Fibroblast of lung (primary cell): ENCODE measurements around the gene ZNF43. TPM values are rescaled to one million over a fixed set of nuclear protein-coding genes. Genes with fewer than 3 reads are reported as not detected.
"Not testable (repeated sequence)": the region's sequence is repeated elsewhere in the genome, so short reads cannot be mapped to it uniquely, and the experiment has no call there.

ENCODE experiments used
- DNase-seq, 2 donors: peaks; one replicate each; pipeline versions ENCODE4 v3.0.0 to v3.0.0-alpha.2; 2010; ENCODE audit warnings: low read depth in 2 of 2
- H2AFZ ChIP-seq: 2 replicates; pipeline ENCODE4 v1.5.1; 2012; ENCODE audit warnings: low read length, control low read depth, inconsistent platforms
- H3K27ac ChIP-seq: 2 replicates; pipeline ENCODE4 v1.5.1; 2011; ENCODE audit warnings: low read length, control low read depth; ENCODE audit not compliant: insufficient read depth
- H3K27me3 ChIP-seq: 2 replicates; pipeline ENCODE4 v1.5.1; 2011; ENCODE audit warnings: mild to moderate bottlenecking, low read length; ENCODE audit not compliant: control insufficient read depth, insufficient read depth
- H3K36me3 ChIP-seq: 2 replicates; pipeline ENCODE4 v1.5.1; 2011; ENCODE audit warnings: low read length; ENCODE audit not compliant: control insufficient read depth, insufficient read depth
- H3K4me1 ChIP-seq: 2 replicates; pipeline ENCODE4 v1.5.1; 2011; ENCODE audit warnings: low read length; ENCODE audit not compliant: control insufficient read depth, insufficient read depth; ENCODE audit errors: extremely low read depth
- H3K4me2 ChIP-seq: 2 replicates; pipeline ENCODE4 v1.5.1; 2011; ENCODE audit warnings: low read length, control low read depth; ENCODE audit not compliant: insufficient read depth; ENCODE audit errors: extremely low read depth
- H3K4me3 ChIP-seq, 4 experiments: fragments of 200-600 bp in 1 of 4; sonication (generic) in 1 of 4; replicated peaks in 1 of 4; 2 replicates each; pipeline ENCODE4 v1.5.1; 2011 to 2016; ENCODE audit warnings: low read length in 4 of 4, low read depth in 3 of 4, mild to moderate bottlenecking in 3 of 4, control low read depth in 2 of 4, inconsistent platforms in 1 of 4, mixed read lengths in 1 of 4; ENCODE audit not compliant: insufficient read depth in 1 of 4; ENCODE audit errors: control extremely low read depth in 1 of 4
- H3K79me2 ChIP-seq: 2 replicates; pipeline ENCODE4 v1.5.1; 2012; ENCODE audit warnings: mild to moderate bottlenecking, low read length, inconsistent platforms; ENCODE audit not compliant: control insufficient read depth, insufficient read depth
- H3K9ac ChIP-seq: 2 replicates; pipeline ENCODE4 v1.5.1; 2011; ENCODE audit warnings: mild to moderate bottlenecking, low read length, control low read depth; ENCODE audit not compliant: insufficient read depth
- H3K9me3 ChIP-seq: 2 replicates; pipeline ENCODE4 v1.5.1; 2012; ENCODE audit warnings: low read depth, low read length; ENCODE audit not compliant: control insufficient read depth, insufficient read depth
- H4K20me1 ChIP-seq: 2 replicates; pipeline ENCODE4 v1.5.1; 2011; ENCODE audit warnings: low read length; ENCODE audit not compliant: control insufficient read depth, insufficient read depth; ENCODE audit errors: extremely low read depth
- CTCF ChIP-seq, 2 donors: IDR thresholded peaks in 1 of 2; conservative IDR thresholded peaks in 1 of 2; 1 replicate in 1 of 2; 2 replicates in 1 of 2; pipeline ENCODE4 v1.5.1; 2011 to 2012; ENCODE audit warnings: low read length in 2 of 2, control low read depth in 1 of 2, inconsistent platforms in 1 of 2, low read depth in 1 of 2, mild to moderate bottlenecking in 1 of 2
- EZH2 ChIP-seq: IDR thresholded peaks from 2 replicates; pipeline ENCODE4 v1.5.1; 2012; ENCODE audit warnings: low read length, control low read depth, mild to moderate bottlenecking; ENCODE audit errors: missing control alignments
- polyA minus RNA-seq: library from RNA; depleted of rRNA, polyadenylated mRNA; stranded (reverse); fragments of >200 nt; gene quantifications from 2 replicates; pipeline ENCODE4 v1.2.3, GENCODE V29; 2011; ENCODE audit warnings: low replicate concordance
- polyA plus RNA-seq, 2 donors: library from polyadenylated mRNA; depleted of rRNA in 1 of 2; stranded (reverse) in 1 of 2; unstranded in 1 of 2; fragments of >200 nt; gene quantifications; 2 replicates each; pipeline ENCODE4 v1.2.1, GENCODE V29; 2011 to 2012; ENCODE audit warnings: missing spikeins in 1 of 2
- total RNA-seq: library from RNA; depleted of rRNA; stranded (reverse); fragments of >200 nt; gene quantifications from 2 replicates; pipeline ENCODE4 v1.2.1, GENCODE V29; 2014

Gene ZNF43
- total RNA-seq (3.1 and 4.3 TPM in 2 replicates), polyA plus RNA-seq (4.7 and 7.0 TPM in 2 replicates), polyA minus RNA-seq (4.9 and 6.0 TPM in 2 replicates)
- polyA plus RNA-seq (2012), result 2.7 and 3.8 TPM in 2 replicates

- Histone ChIP-seq H3K4me1 (peaks cover 2% of the 10 kb centered on the region), H3K9ac (peak within 1 kb of the TSS; percentile 68), H3K27ac (peak within 1 kb of the TSS; percentile 87), H4K20me1 (no peaks in the 10 kb centered on the region), H3K4me3 (peak within 1 kb of the TSS; percentile 74 to 87 (median 82)), H3K4me2 (peak within 1 kb of the TSS; percentile 65), H3K9me3 (no peaks in the 10 kb centered on the region), H3K27me3 (no peaks in the 10 kb centered on the region), H2AFZ (peak within 1 kb of the TSS; percentile 56), H3K79me2 (peaks cover 3% of the 10 kb centered on the region), H3K36me3 (peaks cover 5% of the 10 kb centered on the region)
- TF ChIP-seq EZH2 (no peak), CTCF (conservative IDR thresholded peaks at IDR 0.05 in 1 of 2, IDR thresholded peaks at IDR 0.05 in 1 of 2; ENCODE audit: low read depth in 1 of 2, low read length in 2 of 2) (no peak)
- DNase-seq, result peak; percentile 94 to 96
Measured at GRCh38 chr19:21835810-21836444, at the start of gene ZNF43. Gene ZNF43 (minus strand): TSS chr19:21836182. CDS start chr19:21836038, 144 bp downstream.

DNA sequence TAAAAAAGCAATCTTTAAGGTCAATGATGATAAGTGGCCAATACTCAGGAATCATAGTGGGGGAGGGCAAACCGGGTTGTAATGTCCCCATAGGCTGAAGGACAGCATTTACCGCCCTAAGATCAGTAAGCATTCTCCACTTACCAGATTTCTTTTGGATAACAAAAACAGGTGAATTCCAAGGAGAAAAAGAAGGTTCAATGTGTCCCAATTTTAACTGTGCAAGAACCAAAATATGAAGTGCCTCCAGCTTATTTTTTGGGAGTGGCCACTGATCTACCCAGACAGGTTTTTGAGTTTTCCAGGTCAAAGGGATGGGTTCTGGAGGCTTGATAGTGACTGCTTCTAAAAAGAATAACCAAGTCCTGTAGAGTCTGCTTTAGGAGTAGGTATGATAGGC lies 49.5 kb upstream of the ZNF43 start:
- H3K9me3 ChIP-seq, H3K4me1 ChIP-seq, H3K4me2 ChIP-seq, H3K79me2 ChIP-seq, H3K9ac ChIP-seq, H4K20me1 ChIP-seq, DNase-seq, H2AFZ ChIP-seq, H3K36me3 ChIP-seq, H3K27me3 ChIP-seq, H3K27ac ChIP-seq, H3K4me3 ChIP-seq: not testable (repeated sequence)

GRCh38 chr19:21884786-21885185 lies 48.8 kb upstream of the ZNF43 start:
- H4K20me1 ChIP-seq, H3K4me3 ChIP-seq, H3K4me2 ChIP-seq, H3K27ac ChIP-seq, H3K4me1 ChIP-seq, DNase-seq, H3K9ac ChIP-seq, H2AFZ ChIP-seq, H3K36me3 ChIP-seq, H3K27me3 ChIP-seq, H3K9me3 ChIP-seq, H3K79me2 ChIP-seq: not testable (repeated sequence)

DNA sequence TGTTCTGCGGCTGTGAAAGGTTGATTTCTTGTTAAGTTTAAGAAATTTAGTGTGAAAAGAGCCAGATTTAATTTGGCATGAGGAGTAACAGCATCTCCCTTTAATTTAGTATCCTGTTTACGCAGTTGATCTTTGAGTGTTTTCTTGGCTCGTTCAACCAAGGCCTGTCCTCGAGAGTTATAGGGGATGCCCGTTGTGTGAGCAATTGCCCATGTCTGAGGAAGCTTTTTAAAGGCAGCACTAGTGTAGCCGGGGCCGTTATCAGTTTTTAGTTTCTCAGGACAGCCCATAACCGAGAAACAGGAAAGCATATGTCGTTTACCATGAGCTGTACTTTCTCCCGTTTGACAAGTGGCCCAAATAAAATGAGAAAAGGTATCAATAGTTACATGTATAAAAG lies 47.5 kb upstream of the ZNF43 start:
- TF ChIP-seq EZH2 (no peak), CTCF (conservative IDR thresholded peaks at IDR 0.05 in 1 of 2, IDR thresholded peaks at IDR 0.05 in 1 of 2; ENCODE audit: low read depth in 1 of 2, low read length in 2 of 2) (no peak)
- Histone ChIP-seq H3K4me3 (no peak overlapping the region), H4K20me1 (no peaks in the 10 kb centered on the region), H3K4me2 (no peak overlapping the region), H3K9ac (no peak overlapping the region), H3K79me2 (no peaks in the 10 kb centered on the region), H3K27me3 (no peaks in the 10 kb centered on the region), H3K4me1 (no peaks in the 10 kb centered on the region), H3K9me3 (no peaks in the 10 kb centered on the region), H3K36me3 (no peaks in the 10 kb centered on the region), H2AFZ (no peak overlapping the region), H3K27ac (no peak overlapping the region)
- DNase-seq, result peak in 1 of 2 donors; percentile 0

DNA sequence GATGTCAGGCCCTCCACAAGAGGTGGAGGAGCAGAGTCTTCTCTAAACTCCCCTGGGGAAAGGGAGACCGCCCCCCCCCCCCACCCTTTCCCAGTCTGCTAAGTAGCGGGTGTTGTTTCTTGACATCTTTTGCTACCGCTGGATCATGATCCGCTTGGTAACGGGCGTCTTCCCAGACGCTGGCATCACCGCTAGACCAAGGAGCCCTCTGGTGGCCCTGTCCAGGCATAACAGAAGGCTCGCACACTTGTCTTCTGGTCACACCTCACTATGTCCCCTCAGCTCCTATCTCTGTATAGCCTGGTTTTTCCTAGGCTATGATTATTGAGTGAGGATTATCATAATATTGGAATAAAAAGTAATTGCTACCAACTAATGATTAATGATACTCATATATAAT lies 44.8 kb upstream of the ZNF43 start:
- not testable (repeated sequence) for H4K20me1 ChIP-seq, H3K27me3 ChIP-seq, DNase-seq, H3K36me3 ChIP-seq, H3K27ac ChIP-seq, H3K9ac ChIP-seq, H3K4me2 ChIP-seq, H3K4me1 ChIP-seq, H3K79me2 ChIP-seq, H3K9me3 ChIP-seq, H2AFZ ChIP-seq, H3K4me3 ChIP-seq
